Measurements from ENCODE around the gene CDH2.
A peak's percentile ranks its signal among the peaks of the same experiment; 100 is the strongest.

CDH2 gene

GRCh38 chr18:28176948-28177827 lies at the start of gene CDH2:
Gene CDH2, minus strand, starts transcription at chr18:28177130. Its CDS starts 108 bp downstream, at chr18:28177022.
- Mint-ChIP-seq H3K4me1 (ENCODE audit: low read depth) (peaks cover 18% of the 10 kb centered on the region), H3K27me3 (peaks cover 55% of the 10 kb centered on the region), H3K9me3 (no peaks in the 10 kb centered on the region), H3K36me3 (ENCODE audit: low read depth) (peaks cover 2% of the 10 kb centered on the region), H3K27ac (peak within 1 kb of the TSS; percentile 40), H3K4me3 (peak within 1 kb of the TSS; percentile 69)
- peak; percentile 43 for DNase-seq

GRCh38 chr18:28212060-28212459 lies 35.1 kb upstream of the CDH2 start:
- Mint-ChIP-seq H3K4me1 (ENCODE audit: low read depth) (no peaks in the 10 kb centered on the region), H3K36me3 (ENCODE audit: low read depth) (no peaks in the 10 kb centered on the region), H3K27me3 (no peaks in the 10 kb centered on the region), H3K4me3 (no peak overlapping the region), H3K9me3 (peaks cover 7% of the 10 kb centered on the region), H3K27ac (no peak overlapping the region)
- DNase-seq, result no peak

GRCh38 chr18:28208712-28209265 lies 31.9 kb upstream of the CDH2 start:
- no peaks in the 10 kb centered on the region for H3K36me3 Mint-ChIP-seq (ENCODE audit: low read depth)
- no peaks in the 10 kb centered on the region for H3K27me3 Mint-ChIP-seq
- no peaks in the 10 kb centered on the region for H3K9me3 Mint-ChIP-seq
- no peaks in the 10 kb centered on the region for H3K4me1 Mint-ChIP-seq (ENCODE audit: low read depth)
- no peak for DNase-seq
- H3K27ac Mint-ChIP-seq, result no peak overlapping the region
- no peak overlapping the region for H3K4me3 Mint-ChIP-seq

- H3K36me3 Mint-ChIP-seq (ENCODE audit: low read depth), result no peaks in the 10 kb centered on the region
- H3K4me3 Mint-ChIP-seq, result no peak overlapping the region
- no peak for DNase-seq
- no peaks in the 10 kb centered on the region for H3K27me3 Mint-ChIP-seq
- H3K27ac Mint-ChIP-seq, result no peak overlapping the region
- no peaks in the 10 kb centered on the region for H3K9me3 Mint-ChIP-seq
- H3K4me1 Mint-ChIP-seq (ENCODE audit: low read depth), result no peaks in the 10 kb centered on the region
These were observed 31.3 kb upstream of the CDH2 start for GRCh38 chr18:28208268-28208667.

- Mint-ChIP-seq H3K4me3 (no peak overlapping the region), H3K36me3 (ENCODE audit: low read depth) (no peaks in the 10 kb centered on the region), H3K27ac (no peak overlapping the region), H3K4me1 (ENCODE audit: low read depth) (no peaks in the 10 kb centered on the region), H3K27me3 (no peaks in the 10 kb centered on the region), H3K9me3 (no peaks in the 10 kb centered on the region)
- no peak for DNase-seq
These were observed 27.2 kb upstream of the CDH2 start for GRCh38 chr18:28204154-28204553.

GRCh38 chr18:28201056-28201455 lies 24.1 kb upstream of the CDH2 start:
- DNase-seq, result no peak
- H3K4me3 Mint-ChIP-seq, result no peak overlapping the region
- H3K36me3 Mint-ChIP-seq (ENCODE audit: low read depth), result no peaks in the 10 kb centered on the region
- H3K27me3 Mint-ChIP-seq, result no peaks in the 10 kb centered on the region
- H3K9me3 Mint-ChIP-seq, result peaks cover 5% of the 10 kb centered on the region
- H3K4me1 Mint-ChIP-seq (ENCODE audit: low read depth), result no peaks in the 10 kb centered on the region
- H3K27ac Mint-ChIP-seq, result no peak overlapping the region

- DNase-seq, result no peak
- Mint-ChIP-seq H3K27ac (no peak overlapping the region), H3K4me3 (no peak overlapping the region), H3K9me3 (peaks cover 5% of the 10 kb centered on the region), H3K27me3 (no peaks in the 10 kb centered on the region), H3K4me1 (ENCODE audit: low read depth) (no peaks in the 10 kb centered on the region), H3K36me3 (ENCODE audit: low read depth) (no peaks in the 10 kb centered on the region)
These were observed 21.7 kb upstream of the CDH2 start for GRCh38 chr18:28198620-28199019.

GRCh38 chr18:28193177-28193778 lies 16.3 kb upstream of the CDH2 start:
- H3K9me3 Mint-ChIP-seq, result peaks cover 5% of the 10 kb centered on the region
- no peak for DNase-seq
- no peaks in the 10 kb centered on the region for H3K27me3 Mint-ChIP-seq
- no peak overlapping the region for H3K4me3 Mint-ChIP-seq
- H3K36me3 Mint-ChIP-seq (ENCODE audit: low read depth), result no peaks in the 10 kb centered on the region
- H3K4me1 Mint-ChIP-seq (ENCODE audit: low read depth), result no peaks in the 10 kb centered on the region
- no peak overlapping the region for H3K27ac Mint-ChIP-seq

- Mint-ChIP-seq H3K4me1 (ENCODE audit: low read depth) (no peaks in the 10 kb centered on the region), H3K27me3 (no peaks in the 10 kb centered on the region), H3K36me3 (ENCODE audit: low read depth) (no peaks in the 10 kb centered on the region), H3K9me3 (peaks cover 3% of the 10 kb centered on the region), H3K27ac (no peak overlapping the region), H3K4me3 (no peak overlapping the region)
- DNase-seq, result no peak
These were observed 12.7 kb upstream of the CDH2 start for GRCh38 chr18:28189400-28190239.

- Mint-ChIP-seq H3K4me3 (no peak overlapping the region), H3K36me3 (ENCODE audit: low read depth) (no peaks in the 10 kb centered on the region), H3K27me3 (peaks cover 3% of the 10 kb centered on the region), H3K4me1 (ENCODE audit: low read depth) (no peaks in the 10 kb centered on the region), H3K9me3 (peaks cover 3% of the 10 kb centered on the region), H3K27ac (no peak overlapping the region)
- no peak for DNase-seq
These were observed 8.2 kb upstream of the CDH2 start for GRCh38 chr18:28185121-28185520.

GRCh38 chr18:28183418-28184078 lies 6.6 kb upstream of the CDH2 start:
- Mint-ChIP-seq H3K27ac (no peak overlapping the region), H3K27me3 (peaks cover 17% of the 10 kb centered on the region), H3K9me3 (no peaks in the 10 kb centered on the region), H3K4me1 (ENCODE audit: low read depth) (no peaks in the 10 kb centered on the region), H3K36me3 (ENCODE audit: low read depth) (no peaks in the 10 kb centered on the region), H3K4me3 (no peak overlapping the region)
- DNase-seq, result no peak

GRCh38 chr18:28181616-28182015 lies 4.7 kb upstream of the CDH2 start:
- H3K27ac Mint-ChIP-seq, result no peak overlapping the region
- no peaks in the 10 kb centered on the region for H3K36me3 Mint-ChIP-seq (ENCODE audit: low read depth)
- no peaks in the 10 kb centered on the region for H3K9me3 Mint-ChIP-seq
- H3K27me3 Mint-ChIP-seq, result peaks cover 23% of the 10 kb centered on the region
- peaks cover 3% of the 10 kb centered on the region for H3K4me1 Mint-ChIP-seq (ENCODE audit: low read depth)
- H3K4me3 Mint-ChIP-seq, result no peak overlapping the region
- no peak for DNase-seq

- no peak overlapping the region for H3K27ac Mint-ChIP-seq
- peaks cover 18% of the 10 kb centered on the region for H3K4me1 Mint-ChIP-seq (ENCODE audit: low read depth)
- H3K9me3 Mint-ChIP-seq, result no peaks in the 10 kb centered on the region
- H3K36me3 Mint-ChIP-seq (ENCODE audit: low read depth), result peaks cover 2% of the 10 kb centered on the region
- no peak overlapping the region for H3K4me3 Mint-ChIP-seq
- peaks cover 48% of the 10 kb centered on the region for H3K27me3 Mint-ChIP-seq
- no peak for DNase-seq
These were observed 1.8 kb upstream of the CDH2 start for GRCh38 chr18:28178720-28179119.
